HG03103 (cell line): ENCODE measurements around the gene SPON1.
"Not testable (repeated sequence)": the region's sequence is repeated elsewhere in the genome, so short reads cannot be mapped to it uniquely, and the experiment has no call there.

ENCODE experiments used
- ATAC-seq: cut with Tn5 transposase; IDR thresholded peaks from one replicate; pipeline ENCODE4 v1.9.1; 2021; ENCODE audit warnings: low read depth; ENCODE audit not compliant: unreplicated experiment

The SPON1 gene

GRCh38 chr11:14173679-14174078, 211.2 kb downstream of the SPON1 start:
- ATAC-seq, result not testable (repeated sequence)

GRCh38 chr11:14179116-14179820, 216.7 kb downstream of the SPON1 start:
- ATAC-seq, result no peak

DNA sequence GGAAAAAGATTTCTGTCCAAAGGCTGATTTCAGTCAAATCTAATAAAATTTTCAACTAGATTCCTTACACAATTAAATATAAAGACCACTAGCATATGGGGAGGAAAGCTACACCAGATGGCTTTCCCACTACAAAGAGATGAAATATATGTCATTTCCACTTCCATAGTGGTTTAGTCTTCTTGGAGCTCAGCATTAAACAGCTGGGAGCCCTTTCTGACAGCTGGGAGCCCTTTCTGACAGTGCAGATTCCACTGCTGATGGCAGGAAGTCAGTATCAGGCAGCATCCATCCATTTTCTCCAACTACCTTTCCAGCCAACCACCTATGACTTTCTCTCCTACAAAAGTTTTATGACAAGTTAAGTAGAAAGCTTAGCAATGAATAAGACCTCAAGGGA, 218.6 kb downstream of the SPON1 start:
- no peak for ATAC-seq

DNA sequence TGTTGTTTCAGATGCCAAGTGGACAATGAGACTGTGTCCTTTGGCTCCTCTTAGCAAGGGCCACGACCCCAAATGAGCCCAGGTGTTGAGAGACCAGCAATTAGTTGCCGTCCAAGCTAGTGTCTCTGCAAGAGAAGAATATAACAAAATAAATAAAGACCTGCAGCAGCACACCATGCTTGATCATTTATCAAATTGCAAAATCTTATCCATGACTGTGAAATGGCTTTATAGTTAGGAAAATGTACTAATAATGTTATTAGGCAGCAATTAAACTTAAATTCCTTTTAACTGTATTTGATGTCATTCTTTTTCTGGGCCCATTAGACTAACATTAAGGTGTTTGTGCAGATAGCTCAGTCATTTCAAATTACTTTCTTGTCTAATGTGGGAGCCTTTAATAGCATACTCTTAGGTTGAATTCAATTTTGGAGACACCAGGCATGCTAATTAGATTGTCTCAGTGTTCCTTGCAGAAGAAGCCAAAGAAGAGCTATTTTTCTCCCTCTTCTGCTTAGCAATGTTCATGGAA, 220.4 kb downstream of the SPON1 start:
- ATAC-seq, result no peak

- no peak for ATAC-seq
Observed at GRCh38 chr11:14184028-14184940, 221.8 kb downstream of the SPON1 start.

- no peak for ATAC-seq
Observed at GRCh38 chr11:14185461-14185860, 222.9 kb downstream of the SPON1 start.

DNA sequence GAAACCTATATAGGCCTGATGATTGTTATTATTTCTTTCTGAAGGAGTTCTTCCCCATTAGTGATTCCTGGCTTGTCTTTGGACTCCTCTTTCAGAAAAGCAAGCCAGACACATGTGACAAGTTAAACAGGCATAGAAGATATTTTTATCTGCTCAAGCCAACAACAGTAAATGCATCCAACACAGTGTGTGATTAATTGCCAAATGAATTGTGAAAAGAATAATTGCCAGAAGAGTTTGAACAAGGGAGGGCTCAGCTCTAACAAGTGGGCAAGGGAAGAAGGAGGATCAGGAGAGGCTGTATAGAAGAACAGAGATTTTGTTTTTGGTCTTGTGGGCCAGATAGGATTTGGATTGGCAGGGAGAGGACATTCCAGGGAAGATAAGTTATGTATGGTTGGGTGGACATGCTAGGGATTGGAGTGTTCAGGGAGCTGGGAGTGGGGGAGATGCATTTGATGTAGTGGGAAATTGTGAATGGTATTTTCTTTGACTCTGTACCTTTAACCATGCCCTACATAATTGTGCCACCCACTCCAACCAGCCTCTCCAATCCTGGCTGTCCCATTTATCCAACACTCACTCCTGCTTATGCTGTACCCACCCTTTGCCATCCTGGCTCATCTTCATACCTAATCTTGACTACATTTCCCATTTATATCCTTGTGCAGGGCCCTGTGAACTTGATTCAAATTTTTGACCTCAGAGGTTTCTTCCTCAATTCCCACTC, 223.7 kb downstream of the SPON1 start:
- no peak for ATAC-seq

GRCh38 chr11:14189874-14190273, 227.4 kb downstream of the SPON1 start:
- ATAC-seq, result no peak

- no peak for ATAC-seq
Observed at GRCh38 chr11:14190992-14191778, 228.7 kb downstream of the SPON1 start.

GRCh38 chr11:14193644-14194043, 231.1 kb downstream of the SPON1 start:
- no peak for ATAC-seq

DNA sequence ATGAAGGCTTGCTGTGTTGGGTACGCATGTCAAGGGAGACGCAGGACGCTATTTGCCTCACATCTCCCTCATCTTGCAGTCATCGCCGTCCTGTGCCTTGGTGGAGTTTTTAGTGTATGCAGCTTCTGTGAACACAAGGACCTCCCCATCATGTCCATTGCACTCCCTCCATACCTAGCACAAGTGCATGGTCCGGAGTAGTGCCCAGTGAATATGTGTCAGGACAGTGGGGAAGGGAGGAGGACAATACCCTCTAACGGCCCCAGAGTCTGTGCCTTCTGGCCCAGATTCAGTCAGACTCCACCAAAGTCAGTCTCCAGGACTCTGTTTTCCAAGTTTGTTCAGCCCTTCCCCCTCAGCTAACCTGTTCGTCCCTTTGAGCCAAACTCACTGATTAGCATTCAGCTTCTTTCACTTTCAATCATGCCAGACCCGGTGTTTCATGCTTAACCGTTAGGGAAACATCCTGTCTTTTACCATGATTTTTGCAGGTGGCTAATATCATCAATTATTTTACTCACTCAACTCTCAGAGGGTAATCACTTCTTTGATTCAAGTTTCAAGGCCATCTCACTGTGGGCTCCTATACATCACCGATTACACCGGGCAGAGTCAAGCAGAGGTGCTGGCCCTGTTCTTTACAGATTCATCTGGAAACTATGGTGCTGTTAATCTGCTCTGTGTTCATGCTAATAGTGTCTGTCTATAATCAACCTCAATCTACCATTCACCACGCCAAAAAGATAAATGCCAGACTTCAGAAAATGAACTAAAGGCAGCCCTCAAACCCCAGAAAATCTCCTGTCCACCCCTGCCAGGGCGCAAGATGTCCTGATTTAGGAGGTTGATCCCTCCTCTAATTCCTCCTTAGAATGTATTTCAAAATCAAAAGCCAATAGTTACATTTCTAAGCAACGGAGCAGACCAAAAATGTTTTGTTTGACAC, 240.0 kb downstream of the SPON1 start:
- no peak for ATAC-seq

GRCh38 chr11:14203321-14203720, 240.8 kb downstream of the SPON1 start:
- no peak for ATAC-seq

DNA sequence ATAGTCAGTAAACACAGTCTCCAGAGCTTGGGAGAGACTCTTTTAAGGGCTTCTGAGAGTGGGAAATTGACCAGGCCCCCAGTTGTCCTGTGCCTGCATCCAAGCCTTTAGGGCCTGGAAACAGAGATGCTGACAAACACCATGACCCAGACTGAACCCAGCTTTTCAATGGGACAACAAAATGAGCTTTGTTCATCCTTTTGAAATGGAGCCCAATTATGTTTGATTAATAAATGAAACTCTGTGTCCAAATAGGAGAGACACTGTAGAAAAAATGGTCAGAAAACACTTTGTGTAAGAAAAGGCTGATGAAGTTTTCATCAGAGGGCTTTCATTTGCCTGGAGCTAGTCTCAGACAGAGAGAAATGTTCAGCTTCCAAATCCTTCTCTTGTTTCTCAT, 250.5 kb downstream of the SPON1 start:
- no peak for ATAC-seq

GRCh38 chr11:14218728-14219127, 256.2 kb downstream of the SPON1 start:
- ATAC-seq, result no peak

DNA sequence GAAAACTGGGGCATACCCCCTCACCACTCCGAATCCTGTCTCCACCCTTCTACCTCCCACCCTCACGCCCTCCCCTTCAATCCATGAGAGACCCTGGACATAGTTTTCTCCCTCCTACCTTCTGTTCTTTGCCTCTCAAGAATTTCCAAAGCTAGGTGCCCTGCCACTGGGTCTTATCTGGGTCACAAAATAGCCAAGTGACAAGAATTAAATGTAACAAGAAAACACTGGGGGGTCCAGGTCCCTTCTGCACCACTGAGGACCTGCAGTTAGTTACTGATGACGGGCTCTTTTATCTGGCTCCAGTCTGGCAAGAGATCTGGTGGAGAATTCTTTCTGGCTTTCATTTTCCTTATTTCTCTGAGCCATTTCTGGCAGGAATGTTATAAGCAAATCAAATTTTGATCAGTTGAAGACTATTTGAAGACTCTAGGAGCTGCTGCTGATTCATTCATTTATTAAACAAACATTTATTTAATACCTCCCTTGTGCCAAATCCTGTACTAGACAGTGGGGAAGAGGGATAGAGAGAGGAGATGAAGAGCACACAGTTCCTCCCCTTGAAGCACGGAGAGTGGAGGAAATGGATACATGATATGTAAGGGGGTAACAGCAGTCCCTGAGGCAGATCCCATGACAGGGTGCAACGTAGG, 261.2 kb downstream of the SPON1 start:
- ATAC-seq, result no peak

DNA sequence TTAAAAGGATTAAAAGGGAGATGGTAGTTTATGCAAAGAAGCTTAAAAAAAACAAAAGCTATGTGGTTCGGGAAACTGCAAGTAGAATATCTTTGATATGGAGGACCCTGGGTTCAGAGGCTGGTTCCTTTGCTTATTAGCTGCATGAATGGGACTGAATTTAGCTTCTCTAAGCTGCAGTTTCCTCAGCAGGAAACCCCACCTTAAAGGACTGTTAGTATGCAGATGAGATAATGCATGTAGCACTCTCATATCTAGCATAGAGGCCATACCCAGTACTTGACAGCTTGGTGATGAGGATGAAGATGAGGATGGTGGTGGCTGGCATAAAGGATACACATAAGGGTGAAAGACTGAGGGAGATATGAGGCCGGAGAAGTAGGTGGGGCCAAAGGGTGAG, 261.9 kb downstream of the SPON1 start:
- no peak for ATAC-seq

DNA sequence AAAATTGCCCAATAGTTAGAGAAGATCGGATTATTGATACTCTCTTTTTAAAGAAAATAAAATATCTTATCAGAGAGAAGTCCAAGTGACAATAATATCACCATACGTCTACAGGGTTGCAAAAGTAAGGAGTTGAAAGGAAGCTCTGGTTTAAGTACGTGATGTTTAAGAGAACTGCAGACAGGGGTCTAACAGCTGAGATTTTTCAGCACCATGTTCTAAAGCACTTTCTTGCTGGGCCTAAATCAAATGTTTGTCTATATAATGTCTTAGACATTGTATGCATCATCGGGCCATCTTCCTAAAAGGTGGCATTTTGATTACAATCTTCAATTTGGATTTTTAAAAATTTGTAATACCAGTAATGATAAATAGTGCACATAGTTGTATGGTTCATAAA, 263.1 kb downstream of the SPON1 start:
- ATAC-seq, result no peak

GRCh38 chr11:14228356-14228755, 265.8 kb downstream of the SPON1 start:
- ATAC-seq, result no peak

- ATAC-seq, result no peak
Observed at GRCh38 chr11:14229472-14229871, 266.9 kb downstream of the SPON1 start.
